ENCODE measurements around the gene LILRB5. TPM values are rescaled to one million over a fixed set of nuclear protein-coding genes. Genes with fewer than 3 reads are reported as not detected.
"Not testable (repeated sequence)": the region's sequence is repeated elsewhere in the genome, so short reads cannot be mapped to it uniquely, and the experiment has no call there.

Gene LILRB5
- total and polyA plus RNA-seq, 7 experiments from 2014 or later, result 0.08 to 1.8 (median 1.2) TPM; not detected in 3

DNA sequence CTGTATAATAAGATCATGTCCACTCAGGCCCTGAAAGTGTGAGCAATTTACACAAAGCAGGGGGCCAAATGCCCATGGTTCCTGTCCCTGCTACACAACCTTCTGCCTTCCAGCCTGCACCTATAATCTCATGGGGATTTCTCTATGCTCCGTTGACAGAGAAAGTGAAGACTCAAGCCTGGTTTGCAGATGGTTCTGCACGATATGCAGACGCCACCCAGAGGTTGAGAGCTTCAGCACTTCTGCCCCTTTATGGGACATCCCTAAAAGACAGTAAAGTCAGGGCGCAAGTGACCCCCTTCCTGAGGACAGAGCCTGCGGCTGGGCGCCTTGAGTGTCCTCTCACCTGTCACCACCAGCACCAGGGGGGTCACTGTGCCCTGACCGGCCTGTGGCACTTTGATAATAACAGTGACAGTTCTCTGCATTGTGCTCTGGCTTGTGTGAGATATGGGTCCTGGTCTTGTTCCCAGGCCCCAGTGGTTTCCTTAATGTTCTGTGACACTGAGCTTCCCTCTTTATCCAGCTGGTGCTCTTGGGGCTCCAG, 40.8 kb upstream of the LILRB5 start:
- peaks cover 0 to 18% (median 2%) of the 10 kb centered on the region in 11 donors for H3K9me3 Mint-ChIP-seq
- H3K27ac ChIP-seq (ENCODE audit: low read depth, low read length), result no peak overlapping the region
- H3K4me3 ChIP-seq (ENCODE audit: low read length), result no peak overlapping the region
- H3K27me3 ChIP-seq (ENCODE audit: control insufficient read depth in 2 of 2, insufficient read depth in 2 of 2, low read length in 2 of 2), result no peaks in the 10 kb centered on the region
- H3K27ac Mint-ChIP-seq, result no peak overlapping the region
- intact Hi-C loops (cut with micrococcal nuclease), result no loop called here
- H3K27me3 Mint-ChIP-seq, result peaks cover 15 to 23% (median 19%) of the 10 kb centered on the region in 5 donors
- DNase-seq (no peak), ATAC-seq (no peak)
- POLR2A ChIA-PET, result interaction anchor here (0.9 kb wide), 1 partner anchor 160 kb away, joined by 3 read pairs; the partner anchor contains the start of gene CNOT3
- H3K4me3 Mint-ChIP-seq, result no peak overlapping the region
- peaks cover 0 to 4% (median 0%) of the 10 kb centered on the region in 5 donors for H3K36me3 Mint-ChIP-seq
- H3K4me1 ChIP-seq (ENCODE audit: control insufficient read depth in 2 of 2, insufficient read depth in 2 of 2, low read length in 2 of 2), result no peaks in the 10 kb centered on the region
- peaks cover 0 to 4% (median 0%) of the 10 kb centered on the region in 7 donors for H3K4me1 Mint-ChIP-seq
- no peaks in the 10 kb centered on the region for H3K36me3 ChIP-seq (ENCODE audit: control insufficient read depth in 2 of 3, insufficient read depth in 3 of 3, low read length in 3 of 3)
- H3K9me3 ChIP-seq (ENCODE audit: control insufficient read depth in 2 of 3, low read length in 3 of 3), result no peaks in the 10 kb centered on the region
- CTCF ChIA-PET, result no interaction called here

DNA sequence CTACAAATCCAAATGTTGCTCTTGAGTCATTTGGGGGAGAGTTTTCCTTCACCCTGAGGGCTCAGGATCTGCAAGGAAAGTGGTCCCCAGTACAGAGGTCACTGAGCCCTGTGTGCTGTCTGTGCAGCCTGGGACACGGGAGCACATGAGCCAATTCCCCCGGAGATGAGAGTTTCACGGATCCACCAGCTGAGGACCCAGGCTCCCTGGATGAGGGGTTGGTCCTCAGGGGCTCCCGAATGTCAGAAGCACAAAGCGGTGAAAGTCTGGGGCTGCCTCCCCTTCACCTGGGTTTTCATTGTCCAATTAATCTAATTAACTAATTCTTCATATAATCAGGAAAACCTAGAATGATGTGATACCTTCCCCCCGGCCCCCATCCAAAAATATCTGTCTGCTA, 37.5 kb upstream of the LILRB5 start:
- H3K9me3 ChIP-seq (ENCODE audit: control insufficient read depth in 2 of 3, low read length in 3 of 3), result no peaks in the 10 kb centered on the region
- POLR2A ChIA-PET, result no interaction called here
- H3K36me3 ChIP-seq (ENCODE audit: control insufficient read depth in 2 of 3, insufficient read depth in 3 of 3, low read length in 3 of 3), result no peaks in the 10 kb centered on the region
- Mint-ChIP-seq H3K36me3 (peaks cover 0 to 4% (median 0%) of the 10 kb centered on the region in 5 donors), H3K4me3 (no peak overlapping the region), H3K27me3 (peaks cover 0 to 38% (median 27%) of the 10 kb centered on the region in 5 donors), H3K9me3 (peaks cover 0 to 18% (median 2%) of the 10 kb centered on the region in 11 donors), H3K27ac (no peak overlapping the region), H3K4me1 (peaks cover 0 to 5% (median 0%) of the 10 kb centered on the region in 7 donors)
- no peaks in the 10 kb centered on the region for H3K27me3 ChIP-seq (ENCODE audit: control insufficient read depth in 2 of 2, insufficient read depth in 2 of 2, low read length in 2 of 2)
- no peak for DNase-seq
- CTCF ChIA-PET, result no interaction called here
- H3K4me3 ChIP-seq (ENCODE audit: low read length), result no peak overlapping the region
- H3K27ac ChIP-seq (ENCODE audit: low read depth, low read length), result no peak overlapping the region
- no peaks in the 10 kb centered on the region for H3K4me1 ChIP-seq (ENCODE audit: control insufficient read depth in 2 of 2, insufficient read depth in 2 of 2, low read length in 2 of 2)
- ATAC-seq, result no peak
- intact Hi-C loops (cut with micrococcal nuclease), result no loop called here

DNA sequence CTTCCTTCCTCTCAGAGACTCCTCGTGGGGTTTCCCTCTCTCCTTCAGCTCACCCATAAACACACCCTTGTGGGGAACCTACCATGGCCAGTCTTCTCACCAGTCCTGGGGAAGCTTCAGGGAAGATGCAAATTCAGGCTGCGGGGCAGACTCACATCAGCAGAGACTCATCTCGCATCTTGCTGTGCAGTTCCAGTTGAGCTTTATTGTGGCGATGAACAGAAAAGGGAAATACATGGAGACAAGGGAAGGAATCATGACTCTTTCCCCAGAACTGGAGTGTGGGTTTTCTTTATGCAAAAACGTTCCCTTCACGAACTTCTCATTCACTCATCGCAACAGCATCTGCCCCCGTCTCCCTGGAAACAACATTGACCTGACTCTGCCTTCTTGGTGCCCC, 32.1 kb upstream of the LILRB5 start:
- CTCF ChIA-PET; H3K27me3 ChIP-seq (ENCODE audit: control insufficient read depth in 2 of 2, insufficient read depth in 2 of 2, low read length in 2 of 2); intact Hi-C loops (cut with micrococcal nuclease); H3K9me3 ChIP-seq (ENCODE audit: control insufficient read depth in 2 of 3, low read length in 3 of 3); DNase-seq; H3K36me3 Mint-ChIP-seq; H3K36me3 ChIP-seq (ENCODE audit: control insufficient read depth in 2 of 3, insufficient read depth in 3 of 3, low read length in 3 of 3); H3K4me3 Mint-ChIP-seq; H3K27ac Mint-ChIP-seq; H3K4me1 Mint-ChIP-seq; H3K4me1 ChIP-seq (ENCODE audit: control insufficient read depth in 2 of 2, insufficient read depth in 2 of 2, low read length in 2 of 2); H3K27ac ChIP-seq (ENCODE audit: low read depth, low read length); ATAC-seq; H3K4me3 ChIP-seq (ENCODE audit: low read length); POLR2A ChIA-PET: not testable (repeated sequence)
- Mint-ChIP-seq H3K27me3 (peaks cover 9 to 28% (median 20%) of the 10 kb centered on the region in 5 donors), H3K9me3 (peaks cover 0 to 10% (median 0%) of the 10 kb centered on the region in 11 donors)

DNA sequence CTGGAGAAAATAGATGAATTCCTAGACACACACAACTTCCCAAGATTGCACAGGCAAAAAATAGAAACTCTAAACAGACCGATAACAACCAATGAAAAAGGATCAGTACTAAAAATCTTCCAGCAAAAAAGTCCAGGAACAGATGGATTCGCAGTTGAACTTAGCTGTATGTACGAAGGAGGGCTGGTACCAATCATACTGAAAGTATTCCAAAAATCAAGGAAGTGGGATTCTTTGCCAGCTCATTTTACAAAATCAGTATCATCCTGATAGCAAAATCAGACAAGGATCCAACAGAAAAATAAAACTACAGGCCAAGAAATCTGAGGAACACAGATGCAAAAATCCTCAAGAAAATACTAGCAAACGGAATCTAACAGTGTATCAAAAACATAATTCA, 30.4 kb upstream of the LILRB5 start:
- peaks cover 0 to 10% (median 6%) of the 10 kb centered on the region in 7 donors for H3K4me1 Mint-ChIP-seq
- intact Hi-C loops (cut with micrococcal nuclease), result no loop called here
- CTCF ChIA-PET, result no interaction called here

DNA sequence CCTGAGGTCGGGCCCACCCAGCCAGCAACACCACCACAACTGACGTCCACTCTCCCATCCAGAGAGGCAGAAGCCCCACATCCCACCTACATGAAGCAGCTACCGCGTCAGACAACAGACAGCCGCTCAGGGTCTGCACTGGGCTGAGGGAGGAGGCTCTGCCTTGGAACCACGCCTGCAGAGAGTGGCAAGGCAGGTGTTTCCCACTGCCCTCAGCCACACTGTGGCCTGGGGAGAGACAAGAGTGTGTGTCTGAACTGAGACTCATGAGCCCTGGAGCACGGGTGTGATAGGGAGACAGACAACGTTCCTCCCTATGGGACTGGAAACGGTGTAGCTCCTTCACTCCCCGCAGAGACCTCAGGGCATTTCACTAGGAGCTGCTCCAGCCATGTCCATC, 29.2 kb upstream of the LILRB5 start:
- POLR2A ChIA-PET; CTCF ChIA-PET; H3K36me3 Mint-ChIP-seq; H3K27ac ChIP-seq (ENCODE audit: low read depth, low read length); H3K27me3 ChIP-seq (ENCODE audit: control insufficient read depth in 2 of 2, insufficient read depth in 2 of 2, low read length in 2 of 2); H3K27ac Mint-ChIP-seq; H3K4me3 Mint-ChIP-seq; H3K9me3 Mint-ChIP-seq; H3K4me1 ChIP-seq (ENCODE audit: control insufficient read depth in 2 of 2, insufficient read depth in 2 of 2, low read length in 2 of 2); DNase-seq; H3K9me3 ChIP-seq (ENCODE audit: control insufficient read depth in 2 of 3, low read length in 3 of 3); H3K4me3 ChIP-seq (ENCODE audit: low read length); H3K36me3 ChIP-seq (ENCODE audit: control insufficient read depth in 2 of 3, insufficient read depth in 3 of 3, low read length in 3 of 3); intact Hi-C loops (cut with micrococcal nuclease): not testable (repeated sequence)
- Mint-ChIP-seq H3K4me1 (peaks cover 0 to 13% (median 8%) of the 10 kb centered on the region in 7 donors), H3K27me3 (peaks cover 9 to 33% (median 17%) of the 10 kb centered on the region in 5 donors)
- ATAC-seq, result peak; percentile 41

More for the DNA sequence above, 30.4 kb upstream of the LILRB5 start:
- no peak overlapping the region for H3K27ac Mint-ChIP-seq
- peaks cover 0 to 5% (median 0%) of the 10 kb centered on the region in 5 donors for H3K36me3 Mint-ChIP-seq
- no peak overlapping the region for H3K27ac ChIP-seq (ENCODE audit: low read depth, low read length)
- no peaks in the 10 kb centered on the region for H3K9me3 ChIP-seq (ENCODE audit: control insufficient read depth in 2 of 3, low read length in 3 of 3)
- no peaks in the 10 kb centered on the region for H3K4me1 ChIP-seq (ENCODE audit: control insufficient read depth in 2 of 2, insufficient read depth in 2 of 2, low read length in 2 of 2)
- DNase-seq, result no peak
- peaks cover under 1 to 23% (median 15%) of the 10 kb centered on the region in 5 donors for H3K27me3 Mint-ChIP-seq
- no peak overlapping the region for H3K4me3 ChIP-seq (ENCODE audit: low read length)
- H3K4me3 Mint-ChIP-seq, result no peak overlapping the region
- ATAC-seq, result no peak
- H3K36me3 ChIP-seq (ENCODE audit: control insufficient read depth in 2 of 3, insufficient read depth in 3 of 3, low read length in 3 of 3), result no peaks in the 10 kb centered on the region
- H3K27me3 ChIP-seq (ENCODE audit: control insufficient read depth in 2 of 2, insufficient read depth in 2 of 2, low read length in 2 of 2), result no peaks in the 10 kb centered on the region
- peaks cover 0 to 1% (median 0%) of the 10 kb centered on the region in 11 donors for H3K9me3 Mint-ChIP-seq
- POLR2A ChIA-PET, result no interaction called here

DNA sequence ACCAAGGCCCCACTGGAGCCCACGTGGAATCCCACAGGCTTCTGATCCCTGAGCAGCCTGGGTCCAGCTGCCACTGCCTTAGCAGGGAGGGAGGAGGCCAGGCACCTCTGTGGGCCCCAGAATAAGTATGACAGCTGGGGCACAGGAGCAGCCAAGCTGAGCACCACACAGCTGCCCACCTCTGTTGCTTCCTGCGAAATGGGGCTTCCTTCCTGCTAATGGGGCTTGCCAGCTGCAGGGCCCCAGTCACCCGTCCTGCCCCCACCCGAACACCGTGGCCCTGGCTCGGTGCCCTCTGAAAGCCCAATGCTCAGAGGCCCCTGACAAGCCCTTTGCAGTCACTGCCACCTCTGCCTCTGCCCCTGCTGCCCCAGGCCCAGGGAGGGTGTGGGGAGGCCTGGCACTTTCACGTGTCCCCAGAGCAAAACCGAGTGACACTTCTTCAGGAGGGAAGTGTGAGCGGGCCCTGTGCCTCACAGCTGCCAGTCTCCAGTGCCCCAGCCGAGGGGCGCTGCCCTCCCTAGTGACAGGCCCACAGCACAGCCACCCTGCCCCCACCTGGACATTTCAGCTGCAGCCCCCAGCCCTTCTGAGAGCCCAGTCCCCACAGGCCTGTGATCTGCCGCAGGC, 28.5 kb upstream of the LILRB5 start:
- POLR2A ChIA-PET; H3K27ac Mint-ChIP-seq; CTCF ChIA-PET; H3K27me3 ChIP-seq (ENCODE audit: control insufficient read depth in 2 of 2, insufficient read depth in 2 of 2, low read length in 2 of 2); H3K36me3 ChIP-seq (ENCODE audit: control insufficient read depth in 2 of 3, insufficient read depth in 3 of 3, low read length in 3 of 3); H3K36me3 Mint-ChIP-seq; H3K4me3 ChIP-seq (ENCODE audit: low read length); DNase-seq; H3K4me3 Mint-ChIP-seq; H3K9me3 Mint-ChIP-seq; H3K9me3 ChIP-seq (ENCODE audit: control insufficient read depth in 2 of 3, low read length in 3 of 3); intact Hi-C loops (cut with micrococcal nuclease); H3K4me1 ChIP-seq (ENCODE audit: control insufficient read depth in 2 of 2, insufficient read depth in 2 of 2, low read length in 2 of 2); H3K27ac ChIP-seq (ENCODE audit: low read depth, low read length): not testable (repeated sequence)
- peak; percentile 65 for ATAC-seq
- Mint-ChIP-seq H3K4me1 (peaks cover 0 to 16% (median 8%) of the 10 kb centered on the region in 7 donors), H3K27me3 (peaks cover 16 to 40% (median 20%) of the 10 kb centered on the region in 5 donors)
